HG02981 (cell line): Measurements from ENCODE around the gene APBB2.
"Not testable (repeated sequence)": the region's sequence is repeated elsewhere in the genome, so short reads cannot be mapped to it uniquely, and the experiment has no call there.

ENCODE experiments used
- ATAC-seq: cut with Tn5 transposase; IDR thresholded peaks from one replicate; pipeline ENCODE4 v1.9.1; 2021; ENCODE audit warnings: mild to moderate bottlenecking, moderate library complexity; ENCODE audit not compliant: unreplicated experiment

The APBB2 gene

GRCh38 chr4:40916880-40917279, 297.5 kb downstream of the APBB2 start:
- ATAC-seq = peak; percentile 90

- ATAC-seq = no peak
These were observed 298.2 kb downstream of the APBB2 start for GRCh38 chr4:40916218-40916555.

GRCh38 chr4:40915318-40916217, 298.8 kb downstream of the APBB2 start:
- ATAC-seq = no peak

- no peak for ATAC-seq
These were observed 301.7 kb downstream of the APBB2 start for GRCh38 chr4:40912460-40913184.

DNA sequence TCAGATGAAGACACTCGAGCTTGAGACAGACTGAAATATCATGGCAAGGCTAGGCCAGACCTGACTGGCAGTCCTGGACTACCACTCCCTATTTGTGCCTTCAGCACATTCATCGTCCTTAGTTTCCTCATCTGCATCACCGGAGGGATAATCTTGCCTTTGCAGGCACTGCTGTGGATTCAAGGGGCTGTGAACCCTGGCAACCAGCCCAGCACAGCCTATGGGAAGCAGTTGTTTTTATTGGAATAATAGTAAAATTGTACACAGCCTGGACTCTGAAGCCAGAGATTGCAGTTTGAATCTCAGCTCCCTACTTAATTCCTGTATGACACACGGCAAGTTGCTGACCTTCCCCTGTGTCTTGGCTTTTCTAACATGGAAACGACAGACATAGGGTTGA, 303.6 kb downstream of the APBB2 start:
- no peak for ATAC-seq

GRCh38 chr4:40909363-40909876, 304.9 kb downstream of the APBB2 start:
- ATAC-seq = no peak

DNA sequence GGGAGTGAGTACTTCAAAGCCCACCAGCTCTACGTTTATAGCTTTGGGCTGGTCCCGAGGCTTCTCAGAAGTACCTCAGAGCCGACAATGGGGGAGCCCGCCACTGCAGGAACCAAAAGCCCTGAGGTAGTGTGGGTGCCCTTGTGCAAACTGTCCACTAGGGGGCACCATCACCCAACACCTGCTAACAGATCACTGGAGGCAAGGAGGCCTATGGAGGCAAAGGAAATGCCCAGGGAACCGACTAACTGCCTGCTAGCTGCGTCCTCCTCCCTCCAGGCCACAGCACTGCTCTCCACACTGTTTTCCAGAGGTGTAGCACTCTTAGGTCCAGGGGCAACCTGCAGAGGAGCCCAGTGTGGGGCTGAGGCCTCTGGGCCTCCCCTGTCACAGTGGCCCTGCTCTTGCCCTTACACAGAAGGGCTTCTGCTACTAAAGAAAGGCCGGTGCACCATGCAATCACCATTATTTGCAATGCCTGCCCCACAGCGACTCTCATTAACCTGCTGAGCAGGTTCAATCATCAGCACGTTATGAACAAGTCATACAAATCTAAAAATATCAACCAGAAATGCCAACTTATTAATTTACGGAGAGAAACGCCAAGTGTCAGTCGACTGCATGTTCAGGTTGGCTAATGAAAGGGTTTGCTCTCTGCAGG, 305.5 kb downstream of the APBB2 start:
- peak; percentile 94 for ATAC-seq

DNA sequence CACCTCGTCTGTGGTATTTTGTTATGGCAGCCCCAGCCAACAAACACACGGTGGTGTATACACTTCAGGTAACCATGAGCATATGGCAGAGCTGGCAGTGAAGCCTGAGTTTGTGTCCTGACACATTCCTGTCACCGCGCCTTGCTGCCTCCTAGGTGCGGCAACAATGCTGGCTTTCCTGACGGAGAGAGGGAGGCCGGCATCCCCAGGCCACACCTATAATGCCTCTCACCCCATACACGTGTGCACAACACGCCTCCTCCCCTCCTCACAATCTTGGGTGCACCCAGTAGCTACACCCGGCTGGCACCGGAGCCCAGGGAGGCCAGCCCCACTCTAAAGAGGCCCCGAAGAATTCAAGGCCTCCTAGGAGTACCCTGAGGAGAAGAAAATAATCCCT, 306.0 kb downstream of the APBB2 start:
- no peak for ATAC-seq

- no peak for ATAC-seq
These were observed 308.9 kb downstream of the APBB2 start for GRCh38 chr4:40905414-40905813.

- ATAC-seq = not testable (repeated sequence)
These were observed 313.8 kb downstream of the APBB2 start for GRCh38 chr4:40900531-40900930.

DNA sequence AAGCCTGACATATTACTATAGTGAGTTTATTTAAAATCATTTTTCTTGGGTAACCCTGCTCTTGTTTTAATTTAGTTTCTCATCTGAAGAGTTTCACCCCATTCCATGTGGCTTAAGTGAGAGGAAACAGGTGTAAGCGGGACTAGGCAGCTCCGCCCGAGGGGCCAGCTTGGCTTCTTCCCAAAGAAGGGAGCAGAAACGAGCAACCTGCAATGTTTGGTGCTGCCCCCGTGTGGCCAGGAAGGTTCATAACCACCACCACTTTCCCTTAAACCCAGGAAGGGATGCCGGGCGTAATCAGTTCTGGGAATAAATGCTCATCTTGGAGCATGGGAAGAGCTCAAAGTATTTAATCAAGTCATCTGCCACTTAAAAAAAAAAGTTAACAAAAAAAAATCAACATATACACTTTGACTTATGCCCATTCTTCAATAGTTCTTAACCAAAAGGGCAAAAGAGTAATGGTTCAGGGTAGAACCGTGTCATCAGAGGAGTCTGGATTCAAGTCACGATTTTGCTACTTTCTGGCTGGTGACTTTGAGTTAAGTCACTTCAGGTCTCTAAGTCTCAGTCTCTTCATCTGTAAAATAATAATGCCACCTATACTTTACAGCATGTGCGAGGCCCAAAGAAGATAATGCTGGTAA, 316.7 kb downstream of the APBB2 start:
- peak; percentile 63 for ATAC-seq

DNA sequence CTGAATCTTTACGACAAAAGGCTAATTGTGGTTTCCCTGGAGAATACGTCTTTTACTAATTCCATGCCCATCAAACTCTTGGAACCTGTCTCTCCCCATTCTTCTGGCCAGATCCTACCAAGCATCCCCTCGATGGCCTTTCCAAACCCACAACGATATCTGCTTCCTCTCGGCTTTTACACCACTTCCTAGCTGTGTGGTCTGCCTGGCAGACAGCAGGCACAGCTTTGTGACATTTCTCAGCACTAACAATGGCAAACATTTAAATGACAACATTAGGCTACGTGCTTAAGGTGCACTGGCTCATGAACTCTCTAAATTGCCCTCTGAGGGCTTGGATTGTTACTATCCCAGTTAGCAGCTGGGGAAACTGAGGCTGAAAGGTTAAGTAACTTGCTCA, 323.6 kb downstream of the APBB2 start:
- no peak for ATAC-seq

DNA sequence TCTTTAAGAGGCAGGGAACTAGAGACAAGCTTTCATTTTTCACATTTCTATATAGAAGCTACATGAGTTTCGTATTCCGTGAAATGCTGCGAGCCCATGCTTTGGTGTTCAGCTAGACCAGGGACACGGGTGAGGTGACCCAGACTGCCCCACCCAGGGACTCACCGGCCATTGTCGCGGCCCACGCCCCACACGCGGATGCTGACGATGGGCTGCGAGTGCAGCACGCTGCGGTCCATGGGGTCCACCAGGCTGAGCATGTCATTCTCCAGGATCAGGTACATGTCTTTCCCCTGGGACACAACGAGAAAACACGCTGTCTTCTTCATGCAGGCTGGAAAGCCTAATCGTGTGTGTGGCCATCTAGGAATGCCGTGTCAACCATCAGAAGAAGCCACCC, 324.1 kb downstream of the APBB2 start:
- no peak for ATAC-seq

GRCh38 chr4:40888933-40889332, 325.4 kb downstream of the APBB2 start:
- no peak for ATAC-seq

DNA sequence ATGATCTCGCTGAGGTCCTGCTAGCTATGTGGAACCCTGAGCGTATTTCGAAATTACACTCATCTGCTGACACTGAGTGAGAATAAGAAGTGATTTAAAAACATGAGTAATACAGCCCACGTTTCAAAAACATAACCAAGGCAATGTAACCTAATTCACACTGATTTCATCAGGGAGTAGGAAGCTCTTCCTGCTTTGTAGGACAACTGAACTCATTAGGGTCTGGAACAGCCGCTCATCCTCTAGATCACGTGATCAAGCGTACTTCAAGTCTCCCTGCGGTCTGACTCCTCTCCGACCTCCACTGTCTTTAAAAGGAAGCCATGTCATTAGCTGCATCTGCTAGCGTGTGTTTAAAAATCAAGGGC, 326.6 kb downstream of the APBB2 start:
- ATAC-seq = no peak

DNA sequence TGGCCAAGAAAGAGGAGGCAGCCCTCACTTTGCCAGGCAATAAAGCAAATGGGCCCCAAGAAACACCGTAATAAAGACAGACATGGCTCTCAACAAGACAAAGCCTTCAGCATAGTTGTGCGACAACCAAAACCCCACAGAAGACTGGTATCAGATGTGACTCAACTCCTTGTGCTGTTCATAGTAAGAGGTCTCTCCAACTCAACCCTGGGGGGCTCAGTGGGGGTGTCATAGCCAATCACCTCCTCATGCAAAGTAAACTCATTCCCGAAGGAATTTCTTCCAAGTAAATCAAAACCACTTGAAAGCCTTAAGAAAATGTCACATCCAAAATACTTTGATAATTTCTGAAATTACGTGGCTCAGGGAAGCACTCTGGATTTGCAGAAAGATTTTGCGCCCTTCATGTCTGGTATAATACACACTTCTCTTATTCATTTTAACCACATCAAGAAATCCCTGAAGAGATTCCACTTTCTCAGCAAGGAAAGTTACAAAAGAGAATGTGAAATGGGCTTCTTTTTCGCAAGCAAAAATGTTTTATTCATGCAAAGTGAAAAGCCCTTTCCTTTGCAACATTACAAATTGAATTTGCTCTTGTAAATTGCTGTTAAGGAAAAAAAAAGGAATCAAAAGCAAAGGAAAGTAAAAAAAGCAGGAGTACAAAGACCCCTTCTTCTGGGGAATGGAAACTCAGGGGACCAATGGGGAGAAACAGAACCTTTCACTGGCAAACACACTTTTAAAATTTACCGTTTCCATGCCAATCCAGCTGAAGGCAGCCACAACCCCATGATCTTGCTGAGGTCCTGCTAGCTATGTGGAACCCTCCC, 327.2 kb downstream of the APBB2 start:
- no peak for ATAC-seq

GRCh38 chr4:40881851-40882250, 332.5 kb downstream of the APBB2 start:
- no peak for ATAC-seq

GRCh38 chr4:40881096-40881495, 333.2 kb downstream of the APBB2 start:
- ATAC-seq = no peak

DNA sequence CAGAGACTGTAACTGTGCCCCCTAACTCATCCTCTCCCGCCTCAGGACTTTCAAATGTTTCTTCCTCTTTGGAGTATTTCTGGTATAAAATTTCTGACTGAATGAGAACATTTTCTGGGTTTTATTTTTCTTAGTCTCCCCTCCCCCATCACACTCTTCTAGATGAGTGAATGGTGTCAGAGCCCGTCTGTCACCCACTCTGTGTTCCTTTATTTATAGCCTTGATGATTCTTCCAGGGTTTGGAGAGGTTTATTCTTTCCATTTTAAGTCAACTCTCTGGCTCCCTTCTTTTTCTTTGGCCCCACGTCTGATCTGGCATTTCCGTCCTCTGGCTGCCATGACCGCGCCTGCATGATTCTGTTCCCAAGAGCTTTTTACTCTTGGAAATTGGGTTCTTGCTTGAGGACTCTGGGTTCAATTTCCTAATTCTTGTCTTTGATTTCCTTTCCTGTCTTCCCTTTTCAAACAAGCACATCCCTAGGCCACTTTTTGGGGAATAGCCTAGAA, 335.7 kb downstream of the APBB2 start:
- no peak for ATAC-seq

- ATAC-seq = no peak
These were observed 337.3 kb downstream of the APBB2 start for GRCh38 chr4:40877081-40877480.
